ENCODE data around the gene RUNX2. TPM values are rescaled to one million over a fixed set of nuclear protein-coding genes. Genes with fewer than 3 reads are reported as not detected.

Gene RUNX2
- total and polyA plus RNA-seq, 10 donors: 0.86 to 9.4 (median 6.6) TPM

DNA sequence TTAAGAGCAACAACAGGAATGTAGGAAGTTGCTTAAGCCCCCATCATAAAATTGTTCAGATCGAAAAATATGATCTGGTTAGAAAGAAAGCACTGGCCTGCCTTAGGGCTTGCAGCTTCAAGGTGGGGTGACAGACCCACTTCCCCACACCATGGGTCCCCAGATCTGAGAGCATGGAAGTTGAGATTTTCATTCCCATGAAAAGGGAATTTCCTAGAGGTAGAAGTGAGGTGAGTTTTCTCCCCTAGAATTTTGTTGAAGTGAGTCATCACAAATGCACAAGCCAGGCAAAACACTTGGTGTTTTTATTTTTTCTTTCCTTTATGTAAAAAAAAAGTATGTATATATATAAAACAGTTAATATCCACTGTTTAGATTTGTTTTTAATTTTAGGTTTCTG is 263.2 kb downstream of the RUNX2 start:
- Histone ChIP-seq H3K36me3 (no peaks in the 10 kb centered on the region), H3K4me1 (peaks cover 0 to 22% (median 0%) of the 10 kb centered on the region in 6 donors), H3K9me3 (no peaks in the 10 kb centered on the region), H3K27me3 (replicated peaks in 1 of 7) (peaks cover 0 to 4% (median 0%) of the 10 kb centered on the region in 7 donors), H3K27ac (peak overlapping the region in 1 of 8 donors; percentile 26), H3K4me3 (no peak overlapping the region)
- TF ChIP-seq, protein P1, sequence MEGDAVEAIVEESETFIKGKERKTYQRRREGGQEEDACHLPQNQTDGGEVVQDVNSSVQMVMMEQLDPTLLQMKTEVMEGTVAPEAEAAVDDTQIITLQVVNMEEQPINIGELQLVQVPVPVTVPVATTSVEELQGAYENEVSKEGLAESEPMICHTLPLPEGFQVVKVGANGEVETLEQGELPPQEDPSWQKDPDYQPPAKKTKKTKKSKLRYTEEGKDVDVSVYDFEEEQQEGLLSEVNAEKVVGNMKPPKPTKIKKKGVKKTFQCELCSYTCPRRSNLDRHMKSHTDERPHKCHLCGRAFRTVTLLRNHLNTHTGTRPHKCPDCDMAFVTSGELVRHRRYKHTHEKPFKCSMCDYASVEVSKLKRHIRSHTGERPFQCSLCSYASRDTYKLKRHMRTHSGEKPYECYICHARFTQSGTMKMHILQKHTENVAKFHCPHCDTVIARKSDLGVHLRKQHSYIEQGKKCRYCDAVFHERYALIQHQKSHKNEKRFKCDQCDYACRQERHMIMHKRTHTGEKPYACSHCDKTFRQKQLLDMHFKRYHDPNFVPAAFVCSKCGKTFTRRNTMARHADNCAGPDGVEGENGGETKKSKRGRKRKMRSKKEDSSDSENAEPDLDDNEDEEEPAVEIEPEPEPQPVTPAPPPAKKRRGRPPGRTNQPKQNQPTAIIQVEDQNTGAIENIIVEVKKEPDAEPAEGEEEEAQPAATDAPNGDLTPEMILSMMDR (IDR thresholded peaks at IDR 0.05 in 8 of 11, conservative IDR thresholded peaks at IDR 0.05 in 3 of 11): no peak
- TF ChIP-seq POLR2AphosphoS5 (IDR thresholded peaks at IDR 0.05) (no peak), POLR2A (IDR thresholded peaks at IDR 0.05) (no peak)
- intact Hi-C loops (cut with DNase I; ENCODE audit: low total_unique reads): no loop called here
- DNase-seq: no peak
- 55 to 79% (median 74%) methylated on average over 1 of the region's 1 CpG for WGBS, 5 donors

DNA sequence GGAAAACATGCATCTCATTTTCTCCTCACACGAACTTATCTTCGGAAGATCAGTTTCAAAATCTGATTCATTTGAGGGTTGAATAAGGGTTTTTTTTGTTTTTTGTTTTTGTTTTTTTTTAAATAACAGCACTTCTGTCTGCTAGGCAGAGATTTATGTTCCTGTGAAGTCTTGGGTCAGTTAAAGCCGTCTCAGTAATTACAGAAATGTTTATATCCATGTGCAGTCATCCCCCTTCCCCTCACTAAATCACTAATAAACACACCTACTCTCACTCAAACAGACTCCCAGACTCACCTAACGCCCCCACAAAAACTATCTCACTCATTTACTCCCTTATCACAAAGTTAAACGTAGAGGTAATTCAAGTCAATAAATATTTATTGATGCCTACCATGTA is 263.8 kb downstream of the RUNX2 start:
- Histone ChIP-seq H3K4me1 (peaks cover 0 to 17% (median 0%) of the 10 kb centered on the region in 6 donors), H3K4me3 (no peak overlapping the region), H3K9me3 (no peaks in the 10 kb centered on the region), H3K36me3 (no peaks in the 10 kb centered on the region), H3K27ac (no peak overlapping the region), H3K27me3 (replicated peaks in 1 of 7) (peaks cover 0 to 4% (median 0%) of the 10 kb centered on the region in 7 donors)
- WGBS, 5 donors: 82 to 91% (median 88%) methylated on average over 5 of the region's 5 CpGs
- intact Hi-C loops (cut with DNase I; ENCODE audit: low total_unique reads): no loop called here
- DNase-seq: no peak
- TF ChIP-seq POLR2A (IDR thresholded peaks at IDR 0.05) (no peak), POLR2AphosphoS5 (IDR thresholded peaks at IDR 0.05) (no peak)
- TF ChIP-seq, protein P1 (IDR thresholded peaks at IDR 0.05 in 8 of 11, conservative IDR thresholded peaks at IDR 0.05 in 3 of 11): no peak

DNA sequence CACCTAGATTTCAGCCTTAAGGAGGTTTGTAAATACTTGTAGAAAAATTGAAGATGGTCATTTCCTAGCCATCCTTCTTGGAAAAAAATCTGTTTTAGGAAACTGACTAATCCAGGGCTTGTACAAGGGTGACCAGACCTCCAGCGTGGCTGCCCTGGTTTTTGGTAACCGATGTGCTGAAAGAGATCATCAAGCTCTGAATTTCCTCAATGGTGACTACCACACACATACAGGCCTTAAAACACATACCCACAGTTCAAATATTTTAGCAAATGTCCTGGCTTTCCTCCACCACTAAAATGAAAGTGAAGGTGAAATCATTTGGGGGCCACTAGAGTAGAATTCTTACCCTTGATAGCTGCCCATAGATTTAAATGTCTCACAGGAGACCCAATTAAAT is 264.9 kb downstream of the RUNX2 start:
- TF ChIP-seq, protein P1 (IDR thresholded peaks at IDR 0.05 in 8 of 11, conservative IDR thresholded peaks at IDR 0.05 in 3 of 11): no peak
- no peak for TF ChIP-seq POLR2A (IDR thresholded peaks at IDR 0.05)
- no peak for TF ChIP-seq POLR2AphosphoS5 (IDR thresholded peaks at IDR 0.05)
- intact Hi-C loops (cut with DNase I; ENCODE audit: low total_unique reads): no loop called here
- no peaks in the 10 kb centered on the region for H3K27me3 ChIP-seq (replicated peaks in 1 of 7)
- DNase-seq: no peak
- no peak overlapping the region for H3K4me3 ChIP-seq
- no peaks in the 10 kb centered on the region for H3K36me3 ChIP-seq
- H3K4me1 ChIP-seq: peaks cover 0 to 6% (median 0%) of the 10 kb centered on the region in 6 donors
- 71 to 93% (median 91%) methylated on average over 2 of the region's 2 CpGs for WGBS, 5 donors
- H3K27ac ChIP-seq: no peak overlapping the region
- H3K9me3 ChIP-seq: no peaks in the 10 kb centered on the region

DNA sequence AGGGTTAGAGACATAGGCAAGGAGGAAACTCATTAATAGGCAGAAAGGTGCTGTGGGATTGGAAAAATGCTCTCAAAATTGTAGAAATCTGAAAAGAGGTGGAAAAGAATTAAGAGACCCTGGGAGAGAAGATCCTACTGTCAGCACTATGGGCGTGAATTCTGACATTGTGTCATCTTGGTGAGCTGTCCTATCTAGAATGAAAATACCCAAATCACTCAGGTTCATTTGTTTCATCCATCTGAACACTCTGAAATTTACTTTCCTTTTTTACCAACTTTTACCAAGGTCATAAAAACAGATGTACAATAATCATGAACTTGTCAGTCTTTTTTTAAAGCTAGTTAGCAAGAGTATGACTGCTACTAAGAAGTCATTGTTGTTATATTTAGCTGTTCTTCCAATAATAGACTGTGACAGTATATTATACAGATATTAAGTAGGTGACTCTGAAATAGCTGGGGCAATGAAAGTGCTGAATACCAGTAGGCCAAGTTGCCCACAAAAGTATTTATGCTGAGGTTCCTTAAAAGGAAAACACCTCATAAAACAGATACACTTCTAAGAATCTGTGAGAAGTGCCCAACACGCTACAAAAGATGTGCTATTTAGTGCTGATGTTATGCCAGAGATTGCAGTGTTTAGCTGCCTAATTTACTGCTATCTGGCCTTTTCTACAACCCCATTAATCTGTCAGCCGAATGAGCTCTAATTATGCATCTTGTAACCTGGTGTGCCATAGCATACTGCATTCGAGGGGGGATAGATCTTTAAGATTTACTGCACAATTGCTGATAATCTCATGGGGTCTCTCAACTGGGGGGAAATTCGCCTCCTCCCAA is 267.1 kb downstream of the RUNX2 start:
- Histone ChIP-seq H3K4me3 (no peak overlapping the region), H3K36me3 (no peaks in the 10 kb centered on the region), H3K27me3 (replicated peaks in 1 of 7) (no peaks in the 10 kb centered on the region), H3K4me1 (peaks cover 0 to 2% (median 0%) of the 10 kb centered on the region in 6 donors), H3K27ac (no peak overlapping the region), H3K9me3 (peaks cover 0 to 11% (median 8%) of the 10 kb centered on the region in 8 donors)
- TF ChIP-seq POLR2AphosphoS5 (IDR thresholded peaks at IDR 0.05) (no peak), POLR2A (IDR thresholded peaks at IDR 0.05) (no peak)
- TF ChIP-seq, protein P1 (IDR thresholded peaks at IDR 0.05 in 8 of 11, conservative IDR thresholded peaks at IDR 0.05 in 3 of 11): no peak
- intact Hi-C loops (cut with DNase I; ENCODE audit: low total_unique reads): no loop called here
- WGBS, 5 donors: 81 to 90% (median 84%) methylated on average over 5 of the region's 5 CpGs
- DNase-seq: no peak

Measured in spleen (tissue), 11 donors.